GM21526 (cell line): ENCODE measurements around the gene TMEM14B.
"Not testable (repeated sequence)": the region's sequence is repeated elsewhere in the genome, so short reads cannot be mapped to it uniquely, and the experiment has no call there.

Experiments used
- ATAC-seq: cut with Tn5 transposase; IDR thresholded peaks from one replicate; pipeline ENCODE4 v1.9.1; 2021; ENCODE audit warnings: moderate library complexity; ENCODE audit not compliant: unreplicated experiment, low FRiP score

Gene TMEM14B

GRCh38 chr6:10743515-10743914 lies 4.1 kb upstream of the TMEM14B start:
- no peak for ATAC-seq

- ATAC-seq = no peak
These were observed 2.5 kb upstream of the TMEM14B start for GRCh38 chr6:10745116-10745515.

GRCh38 chr6:10746915-10747250 lies 722 bp upstream of the TMEM14B start:
- ATAC-seq = no peak

GRCh38 chr6:10749734-10750133 lies 2.1 kb downstream of the TMEM14B start:
- no peak for ATAC-seq

GRCh38 chr6:10750568-10750967 lies 3.0 kb downstream of the TMEM14B start:
- ATAC-seq = not testable (repeated sequence)

- not testable (repeated sequence) for ATAC-seq
These were observed 4.2 kb downstream of the TMEM14B start for GRCh38 chr6:10751757-10752156.

GRCh38 chr6:10756085-10756484 lies 8.5 kb downstream of the TMEM14B start:
- no peak for ATAC-seq

GRCh38 chr6:10759312-10759839 lies 11.8 kb downstream of the TMEM14B start:
- peak; percentile 75 for ATAC-seq

GRCh38 chr6:10759884-10760329 lies 12.3 kb downstream of the TMEM14B start:
- ATAC-seq = no peak

GRCh38 chr6:10763006-10763405 lies 15.4 kb downstream of the TMEM14B start:
- ATAC-seq = no peak

- ATAC-seq = no peak
These were observed 21.8 kb downstream of the TMEM14B start for GRCh38 chr6:10769419-10769818.

GRCh38 chr6:10771371-10771894 lies 23.8 kb downstream of the TMEM14B start:
- no peak for ATAC-seq

GRCh38 chr6:10778230-10778629 lies 30.6 kb downstream of the TMEM14B start:
- no peak for ATAC-seq

- ATAC-seq = no peak
These were observed 31.5 kb downstream of the TMEM14B start for GRCh38 chr6:10779076-10779475.

GRCh38 chr6:10791673-10792072 lies 44.1 kb downstream of the TMEM14B start:
- ATAC-seq = no peak

GRCh38 chr6:10792101-10792500 lies 44.5 kb downstream of the TMEM14B start:
- ATAC-seq = no peak

GRCh38 chr6:10793035-10793434 lies 45.4 kb downstream of the TMEM14B start:
- ATAC-seq = no peak

GRCh38 chr6:10793695-10794094 lies 46.1 kb downstream of the TMEM14B start:
- no peak for ATAC-seq

- ATAC-seq = no peak
These were observed 46.6 kb downstream of the TMEM14B start for GRCh38 chr6:10794239-10794638.

GRCh38 chr6:10800810-10801209 lies 53.2 kb downstream of the TMEM14B start:
- no peak for ATAC-seq

GRCh38 chr6:10801224-10801848 lies 53.7 kb downstream of the TMEM14B start:
- peak; percentile 88 for ATAC-seq
